Ectodermal cell (in vitro differentiated cells): ENCODE data around the gene SYCN.

Experiments used
- H3K27ac ChIP-seq: 2 replicates; pipeline ENCODE4 v1.7.0; 2013; ENCODE audit warnings: mild to moderate bottlenecking, low read depth, low read length; ENCODE audit not compliant: insufficient read depth, poor library complexity, severe bottlenecking
- H3K27me3 ChIP-seq: 2 replicates; pipeline ENCODE4 v1.7.0; 2013; ENCODE audit warnings: mild to moderate bottlenecking, low read length; ENCODE audit not compliant: insufficient read depth, control insufficient read depth, poor library complexity, severe bottlenecking
- H3K36me3 ChIP-seq: one replicate; pipeline ENCODE4 v1.7.0; 2013; ENCODE audit warnings: low read length; ENCODE audit not compliant: control insufficient read depth, insufficient read depth
- H3K4me1 ChIP-seq: one replicate; pipeline ENCODE4 v1.7.0; 2013; ENCODE audit warnings: low read length; ENCODE audit not compliant: control insufficient read depth, insufficient read depth
- H3K4me3 ChIP-seq: 2 replicates; pipeline ENCODE4 v1.7.0; 2013; ENCODE audit warnings: low read depth, low read length, control low read depth; ENCODE audit not compliant: insufficient read depth
- H3K9me3 ChIP-seq: 2 replicates; pipeline ENCODE4 v1.7.0; 2013; ENCODE audit warnings: mild to moderate bottlenecking, low read length, moderate library complexity; ENCODE audit not compliant: control insufficient read depth
- WGBS, 2 experiments: methylation state at CpG; one replicate each; pipeline ENCODE4 v1.1.7; 2013; ENCODE audit warnings: missing lambda C conversion rate in 2 of 2; 5-methylcytosine and 5-hydroxymethylcytosine counted together

Gene SYCN

GRCh38 chr19:39172700-39173501, 31.2 kb downstream of the SYCN start:
- Histone ChIP-seq H3K9me3 (no peaks in the 10 kb centered on the region), H3K27me3 (no peaks in the 10 kb centered on the region), H3K27ac (no peak overlapping the region), H3K36me3 (peaks cover 11% of the 10 kb centered on the region), H3K4me1 (peaks cover 2% of the 10 kb centered on the region), H3K4me3 (no peak overlapping the region)
- WGBS, 2 experiments, result 94 to 96% methylated on average over 45 of the region's 45 CpGs

DNA sequence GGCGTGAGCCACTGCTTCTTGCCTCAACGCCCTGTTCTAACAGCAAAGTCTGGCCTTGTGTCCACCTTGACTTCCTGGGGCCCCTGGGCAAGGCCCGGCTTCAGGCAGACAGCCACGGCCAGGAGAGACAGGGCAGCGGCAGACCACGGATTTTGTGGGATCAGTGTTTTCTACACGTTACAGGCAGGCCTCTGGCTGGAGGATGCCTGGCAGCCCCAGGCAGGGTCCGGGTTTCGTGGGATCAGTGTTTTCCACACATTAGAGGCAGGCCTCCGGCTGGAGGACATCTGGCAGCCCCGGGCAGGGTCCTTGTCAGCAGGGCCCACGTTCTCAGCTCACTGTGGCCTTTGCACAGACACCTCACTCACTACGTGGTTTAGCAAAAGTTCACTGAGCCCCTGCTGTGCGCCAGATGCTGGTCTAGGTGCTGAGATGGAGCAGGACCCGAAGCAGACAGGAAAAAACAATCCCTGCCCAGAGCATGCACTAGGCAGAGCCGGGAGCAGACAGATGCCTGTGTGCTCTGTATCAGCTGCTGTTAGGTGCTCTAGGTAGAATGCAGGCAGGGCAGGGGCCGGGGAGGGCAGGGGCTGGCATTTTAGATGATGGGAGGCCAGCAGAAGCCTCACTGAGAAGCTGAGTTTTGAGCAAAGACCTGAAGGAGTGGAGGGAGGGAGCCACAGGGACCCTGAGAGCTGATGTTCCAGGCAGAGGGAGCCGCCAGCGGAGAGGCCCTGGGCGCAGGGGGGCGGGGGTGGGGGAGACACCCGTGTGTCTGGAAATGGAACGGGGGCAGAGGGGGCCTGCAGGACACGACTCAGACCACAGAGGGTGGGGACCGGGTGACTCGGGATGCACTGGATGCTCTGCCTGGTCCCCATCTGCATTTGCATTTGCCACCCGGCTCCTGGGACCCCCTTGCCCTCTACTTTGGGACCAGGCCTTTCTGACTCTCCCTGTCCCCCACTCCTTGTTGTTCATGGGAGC, 32.3 kb downstream of the SYCN start:
- peaks cover 11% of the 10 kb centered on the region for H3K36me3 ChIP-seq
- no peak overlapping the region for H3K27ac ChIP-seq
- 91% methylated on average over 27 of the region's 27 CpGs for WGBS, 2 experiments
- no peaks in the 10 kb centered on the region for H3K9me3 ChIP-seq
- H3K4me1 ChIP-seq, result peaks cover 13% of the 10 kb centered on the region
- no peaks in the 10 kb centered on the region for H3K27me3 ChIP-seq
- H3K4me3 ChIP-seq, result no peak overlapping the region

DNA sequence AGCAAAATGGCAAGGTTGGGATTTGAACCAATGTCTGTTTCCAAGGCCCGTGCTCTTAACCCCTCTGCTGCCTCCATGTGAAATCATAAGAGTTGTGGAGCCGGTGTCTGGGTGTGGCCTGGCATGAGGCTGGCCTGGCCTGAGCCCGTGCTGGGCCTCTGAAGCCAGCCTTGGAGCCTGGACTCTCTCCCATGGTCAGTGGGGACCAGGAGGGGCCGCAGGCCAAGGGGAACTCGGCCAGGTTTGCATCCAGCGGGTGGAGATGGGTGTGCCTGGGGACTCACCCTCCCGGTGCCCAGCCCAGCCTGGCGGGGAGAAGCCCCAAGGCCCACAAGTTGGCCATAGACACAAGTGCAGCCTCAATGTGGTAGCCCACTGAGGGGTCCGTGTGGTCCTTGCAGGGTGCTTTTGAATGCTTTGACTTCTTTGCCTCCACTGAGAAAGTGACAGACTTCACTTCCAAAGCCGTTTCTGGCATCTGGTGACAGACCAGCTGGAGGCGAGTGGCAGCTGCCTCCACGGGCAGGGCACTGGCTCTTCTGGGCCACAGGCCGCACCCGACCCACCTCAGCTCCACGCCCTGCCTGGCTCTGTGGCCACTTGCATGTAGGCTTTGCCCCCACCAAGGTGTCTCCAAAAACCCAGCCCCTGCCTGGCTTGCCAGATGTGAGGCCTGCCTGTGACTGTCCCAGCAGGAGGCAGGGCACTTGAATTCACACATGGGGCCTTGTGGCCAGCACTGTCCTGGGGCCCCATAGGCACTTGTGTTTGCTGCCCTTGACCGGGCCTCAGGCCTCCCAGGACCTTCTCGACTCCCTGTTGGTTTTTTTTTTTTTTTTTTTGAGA, 33.5 kb downstream of the SYCN start:
- H3K4me1 ChIP-seq, result peaks cover 18% of the 10 kb centered on the region
- no peaks in the 10 kb centered on the region for H3K9me3 ChIP-seq
- no peaks in the 10 kb centered on the region for H3K27me3 ChIP-seq
- no peak overlapping the region for H3K27ac ChIP-seq
- H3K36me3 ChIP-seq, result peaks cover 5% of the 10 kb centered on the region
- no peak overlapping the region for H3K4me3 ChIP-seq
- 88 to 91% methylated on average over 17 of the region's 17 CpGs for WGBS, 2 experiments

DNA sequence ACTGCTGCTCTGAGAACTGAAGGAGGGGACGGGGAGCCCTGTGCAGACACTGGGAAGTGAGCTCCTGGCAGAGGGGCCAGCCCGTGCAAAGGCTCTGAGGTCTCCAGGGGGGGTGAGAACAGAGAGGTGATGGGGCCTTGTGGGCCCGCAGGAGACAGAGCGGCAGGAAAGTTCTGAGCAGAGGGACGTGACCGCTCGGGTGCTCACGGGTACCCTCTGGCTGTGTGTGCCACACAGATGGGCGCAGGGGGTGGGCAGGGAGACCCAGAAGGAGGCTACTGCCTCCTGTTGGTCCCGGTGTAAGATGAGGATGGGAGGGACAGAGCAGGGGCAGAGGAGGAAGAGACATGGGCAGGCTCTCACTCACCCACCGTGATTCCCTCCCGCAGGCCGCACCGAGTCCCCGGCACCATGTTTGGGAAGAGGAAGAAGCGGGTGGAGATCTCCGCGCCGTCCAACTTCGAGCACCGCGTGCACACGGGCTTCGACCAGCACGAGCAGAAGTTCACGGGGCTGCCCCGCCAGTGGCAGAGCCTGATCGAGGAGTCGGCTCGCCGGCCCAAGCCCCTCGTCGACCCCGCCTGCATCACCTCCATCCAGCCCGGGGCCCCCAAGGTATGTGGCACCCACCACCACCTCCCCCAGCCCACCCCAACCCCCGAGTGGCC, 34.8 kb downstream of the SYCN start:
- H3K9me3 ChIP-seq, result no peaks in the 10 kb centered on the region
- H3K27me3 ChIP-seq, result no peaks in the 10 kb centered on the region
- H3K4me1 ChIP-seq, result peaks cover 18% of the 10 kb centered on the region
- peaks cover 5% of the 10 kb centered on the region for H3K36me3 ChIP-seq
- 93 to 96% methylated on average over 36 of the region's 36 CpGs for WGBS, 2 experiments
- H3K4me3 ChIP-seq, result no peak overlapping the region
- no peak overlapping the region for H3K27ac ChIP-seq

- H3K4me3 ChIP-seq, result no peak overlapping the region
- WGBS, 2 experiments, result 85 to 87% methylated on average over 23 of the region's 23 CpGs
- H3K4me1 ChIP-seq, result peaks cover 18% of the 10 kb centered on the region
- peaks cover 5% of the 10 kb centered on the region for H3K36me3 ChIP-seq
- no peaks in the 10 kb centered on the region for H3K9me3 ChIP-seq
- no peak overlapping the region for H3K27ac ChIP-seq
- no peaks in the 10 kb centered on the region for H3K27me3 ChIP-seq
Observed at GRCh38 chr19:39168258-39169142, 35.6 kb downstream of the SYCN start.

DNA sequence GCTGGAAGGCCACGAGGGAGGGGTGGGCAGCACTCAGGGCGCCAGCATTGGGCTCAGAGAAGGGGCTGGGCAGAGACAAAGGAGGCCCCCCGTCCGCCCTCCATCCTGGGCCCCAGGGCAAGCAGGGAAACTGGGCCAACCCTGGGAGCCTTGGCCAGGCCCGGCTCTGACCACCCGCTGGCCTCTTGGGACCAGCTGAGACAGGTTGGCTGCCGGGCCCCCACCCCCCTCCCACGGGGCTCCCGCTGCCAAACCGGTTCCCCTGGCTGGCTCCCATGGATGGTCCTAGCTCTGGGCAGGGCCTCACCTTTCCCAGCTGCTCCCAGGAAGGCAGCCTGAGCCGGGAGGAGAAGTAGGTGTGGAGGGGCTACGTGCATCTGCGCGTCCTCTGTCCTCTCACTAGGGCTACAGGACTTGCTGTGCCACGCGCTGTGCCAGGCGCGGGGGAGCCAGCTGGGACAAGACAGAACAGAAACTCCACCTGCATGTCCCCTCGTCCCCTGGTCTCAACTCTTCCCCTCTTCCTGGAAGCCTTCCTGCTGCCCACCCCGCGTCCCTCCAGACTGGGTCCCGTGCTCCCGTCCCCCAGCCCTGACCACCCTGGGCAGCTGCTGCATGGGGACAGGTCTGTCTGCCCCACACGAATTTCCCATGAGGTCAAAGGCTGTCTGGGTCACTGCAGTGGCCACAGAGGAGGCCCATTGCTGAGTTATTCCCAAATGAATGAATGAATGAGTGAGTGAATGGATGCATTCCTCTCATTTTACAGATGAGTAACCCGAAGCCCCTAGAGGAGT, 36.4 kb downstream of the SYCN start:
- H3K9me3 ChIP-seq, result no peaks in the 10 kb centered on the region
- 79 to 86% methylated on average over 25 of the region's 25 CpGs for WGBS, 2 experiments
- H3K4me3 ChIP-seq, result no peak overlapping the region
- no peaks in the 10 kb centered on the region for H3K36me3 ChIP-seq
- H3K27ac ChIP-seq, result no peak overlapping the region
- H3K27me3 ChIP-seq, result no peaks in the 10 kb centered on the region
- H3K4me1 ChIP-seq, result peaks cover 24% of the 10 kb centered on the region

DNA sequence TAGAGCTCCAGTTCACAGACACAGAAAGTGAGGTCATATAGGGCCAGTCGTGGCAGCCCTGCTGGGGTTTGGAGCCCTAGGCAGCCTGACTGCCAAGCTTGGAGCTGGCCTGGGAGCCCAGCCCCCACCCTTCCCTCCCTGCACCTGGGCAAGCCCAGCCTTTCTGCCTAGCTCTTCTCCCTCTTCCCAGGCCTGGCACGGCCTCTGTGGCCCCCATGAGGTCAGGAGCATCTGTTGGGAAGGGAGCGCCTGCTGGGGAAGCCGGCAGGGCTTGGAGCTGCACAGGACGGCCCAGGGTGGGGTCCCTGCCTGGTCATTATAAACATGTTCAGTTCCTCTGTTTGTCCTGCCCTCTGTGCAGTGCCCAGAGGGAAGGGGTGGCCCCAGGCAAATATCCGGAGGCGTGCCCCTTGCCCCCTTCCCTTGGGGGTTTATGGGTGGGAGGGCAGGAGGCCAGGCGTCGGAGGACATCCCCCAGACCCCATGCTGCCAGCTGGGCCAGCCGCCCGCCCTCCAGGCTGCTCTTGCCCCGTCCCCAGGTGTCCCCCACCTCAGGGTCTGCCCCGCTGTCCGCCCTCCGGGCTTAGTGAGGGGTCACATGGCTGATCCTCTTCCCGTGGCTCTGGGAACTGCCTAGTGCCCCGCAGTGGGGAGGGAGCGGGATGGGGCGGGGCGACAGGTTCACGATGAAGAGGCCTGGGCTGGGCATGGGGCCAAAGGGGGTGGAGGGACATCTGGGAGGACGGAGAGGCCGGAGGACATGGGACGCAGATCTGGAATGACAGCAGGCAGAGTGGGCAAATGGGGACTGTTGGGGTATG, 37.3 kb downstream of the SYCN start:
- peaks cover 26% of the 10 kb centered on the region for H3K4me1 ChIP-seq
- H3K36me3 ChIP-seq, result no peaks in the 10 kb centered on the region
- 69 to 73% methylated on average over 24 of the region's 24 CpGs for WGBS, 2 experiments
- H3K27me3 ChIP-seq, result no peaks in the 10 kb centered on the region
- no peaks in the 10 kb centered on the region for H3K9me3 ChIP-seq
- no peak overlapping the region for H3K27ac ChIP-seq
- H3K4me3 ChIP-seq, result no peak overlapping the region

DNA sequence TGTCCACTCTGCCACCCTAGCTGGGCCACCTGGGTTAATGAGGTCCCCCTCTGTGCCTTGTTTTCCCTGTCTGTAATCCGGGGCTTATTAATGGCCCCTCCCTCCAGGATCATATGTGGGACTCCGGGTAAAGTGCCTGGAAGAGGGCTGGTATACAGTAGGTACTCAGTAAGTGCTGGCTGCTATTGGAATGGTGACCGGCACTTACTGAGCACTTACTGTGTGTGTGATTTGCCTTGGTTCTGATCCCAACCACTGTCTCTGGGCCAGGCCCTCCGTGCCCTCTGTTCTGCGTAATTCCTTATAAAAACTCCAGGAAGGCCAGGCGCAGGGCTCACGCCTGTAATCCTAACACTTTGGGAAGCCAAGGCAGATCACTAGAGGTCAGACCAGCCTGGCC, 38.2 kb downstream of the SYCN start:
- Histone ChIP-seq H3K27ac (no peak overlapping the region), H3K36me3 (no peaks in the 10 kb centered on the region), H3K4me3 (no peak overlapping the region), H3K4me1 (peaks cover 26% of the 10 kb centered on the region), H3K27me3 (no peaks in the 10 kb centered on the region), H3K9me3 (no peaks in the 10 kb centered on the region)
- 91 to 93% methylated on average over 7 of the region's 7 CpGs for WGBS, 2 experiments
